GM23338 (cell line): ENCODE measurements around the gene IRX2. TPM values are rescaled to one million over a fixed set of nuclear protein-coding genes. Genes with fewer than 3 reads are reported as not detected.

Experiments used
- EZH2phosphoT487 ChIP-seq: fragments of 200-600 bp; sonication (generic); IDR thresholded peaks from one replicate; pipeline ENCODE4 v1.8.1; 2018; ENCODE audit warnings: antibody characterized with exemption; ENCODE audit not compliant: unreplicated experiment
- JUNB ChIP-seq: IDR thresholded peaks from one replicate; pipeline ENCODE4 v1.6.1; 2016; ENCODE audit warnings: antibody characterized with exemption; ENCODE audit not compliant: unreplicated experiment
- POLR2AphosphoS5 ChIP-seq: IDR thresholded peaks from 2 replicates; pipeline ENCODE4 v1.6.1; 2016; ENCODE audit warnings: antibody characterized with exemption, low read depth
- REST ChIP-seq: IDR thresholded peaks from one replicate; pipeline ENCODE4 v1.6.1; 2018; ENCODE audit warnings: antibody characterized with exemption; ENCODE audit not compliant: unreplicated experiment
- ZNF114 ChIP-seq: fragments of 250-450 bp; sonication (Bioruptor Pico); IDR thresholded peaks from 2 replicates; pipeline ENCODE4 v1.5.0; 2020; ENCODE audit warnings: mild to moderate bottlenecking, moderate library complexity
- ZNF331 ChIP-seq: fragments of 250-450 bp; sonication (Bioruptor Pico); IDR thresholded peaks from 2 replicates; pipeline ENCODE4 v1.5.0; 2020; ENCODE audit warnings: low read depth, mild to moderate bottlenecking, moderate library complexity
- ZNF462 ChIP-seq: fragments of 250-450 bp; sonication (Bioruptor Pico); IDR thresholded peaks from 2 replicates; pipeline ENCODE4 v1.5.0; 2020; ENCODE audit warnings: mild to moderate bottlenecking, moderate library complexity
- polyA plus RNA-seq: library from polyadenylated mRNA; unstranded; fragments of >200 nt; fragmentation: Nextera tagmentation; extraction: Ambion mirVana; gene quantifications from 2 replicates; pipeline ENCODE4 v1.2.1, GENCODE V29; 2016
- total RNA-seq: library from RNA; depleted of rRNA; stranded (reverse); fragments of >200 nt; shearing (Covaris generic); gene quantifications from 2 replicates; pipeline ENCODE4 v1.2.3, GENCODE V29; 2014

Gene IRX2
- total and polyA plus RNA-seq, 2 experiments from 2014 or later, result 13.6 to 25.3 TPM

- TF ChIP-seq ZNF462 (CRISPR knock-in tag) (no peak), ZNF114 (CRISPR knock-in tag) (no peak), JUNB (no peak), EZH2phosphoT487 (no peak), REST (no peak), ZNF331 (CRISPR knock-in tag) (no peak), POLR2AphosphoS5 (no peak)
Observed at GRCh38 chr5:2700876-2701275, 50.6 kb downstream of the IRX2 start (continued).
